Endothelial cell of umbilical vein (primary cell): ENCODE results near the gene LCAT. TPM values are rescaled to one million over a fixed set of nuclear protein-coding genes. Genes with fewer than 3 reads are reported as not detected.

Experiments
- BruUV-seq: library from RNA; stranded (reverse); fragments of 400-500 nt; replicated peaks from 2 replicates; lab custom pipeline; 2021; lab: Mats Ljungman, UMichigan
- CTCF ChIA-PET: fragments of 300-600, 350-600 bp; sonication (Branson Sonifier 250); formaldehyde crosslinking; loops from one replicate; lab custom pipeline; 2021; ENCODE audit warnings: antibody characterized with exemption, inconsistent platforms; lab: Charles Lee
- POLR2A ChIA-PET: fragments of 300-600, 350-600 bp; sonication (Branson Sonifier 250); formaldehyde crosslinking; loops from one replicate; lab custom pipeline; 2021; ENCODE audit warnings: antibody characterized with exemption, inconsistent platforms; lab: Charles Lee
- DNase-seq: peaks from one replicate; pipeline ENCODE4 v3.0.0-alpha.2; 2011; ENCODE audit warnings: low read depth, low spot score
- FAIRE-seq: peaks from 2 replicates; lab custom pipeline; 2011; peaks lifted over from hg19 to GRCh38; lab: Jason Lieb, UNC
- H2AFZ ChIP-seq: 2 replicates; pipeline ENCODE4 v1.6.0; 2012; ENCODE audit warnings: low read depth, low read length, control low read depth, inconsistent platforms
- H3K27ac ChIP-seq: 2 replicates; pipeline ENCODE4 v1.5.1; 2011; ENCODE audit warnings: low read depth, mild to moderate bottlenecking, control low read depth, low read length, moderate library complexity; ENCODE audit not compliant: insufficient read depth
- H3K27me3 ChIP-seq, 2 experiments: 2 replicates each; pipeline versions ENCODE4 v1.6.0 to v1.6.1; 2011; ENCODE audit warnings: low read length in 2 of 2, mixed read lengths in 1 of 2; ENCODE audit not compliant: control insufficient read depth in 2 of 2, insufficient read depth in 2 of 2
- H3K36me3 ChIP-seq, 2 experiments: 2 replicates in 1 of 2; 3 replicates in 1 of 2; pipeline ENCODE4 v1.5.1; 2011; ENCODE audit warnings: low read length in 2 of 2, mild to moderate bottlenecking in 1 of 2, moderate library complexity in 1 of 2; ENCODE audit not compliant: control insufficient read depth in 2 of 2, insufficient read depth in 2 of 2; ENCODE audit errors: extremely low read depth in 1 of 2
- H3K4me1 ChIP-seq: 3 replicates; pipeline ENCODE4 v1.5.1; 2011; ENCODE audit warnings: mild to moderate bottlenecking, low read length; ENCODE audit not compliant: control insufficient read depth, insufficient read depth; ENCODE audit errors: extremely low read depth
- H3K4me2 ChIP-seq: 2 replicates; pipeline ENCODE4 v1.6.1; 2011; ENCODE audit warnings: low read length, control low read depth, mixed read lengths; ENCODE audit not compliant: insufficient read depth
- H3K4me3 ChIP-seq, 3 experiments: fragments of 200-600 bp in 1 of 3; sonication (generic), shearing (Covaris generic) in 1 of 3; replicated peaks in 1 of 3; 2 replicates each; pipeline ENCODE4 v1.5.1; 2011 to 2016; ENCODE audit warnings: control low read depth in 3 of 3, low read length in 3 of 3, mild to moderate bottlenecking in 2 of 3, inconsistent platforms in 1 of 3, low read depth in 1 of 3, moderate library complexity in 1 of 3; ENCODE audit not compliant: insufficient read depth in 1 of 3
- H3K79me2 ChIP-seq: 2 replicates; pipeline ENCODE4 v1.6.0; 2012; ENCODE audit warnings: low read length, inconsistent platforms; ENCODE audit not compliant: control insufficient read depth, insufficient read depth
- H3K9ac ChIP-seq: replicated peaks from 2 replicates; pipeline ENCODE3; 2011; ENCODE audit warnings: low read length, control low read depth; ENCODE audit not compliant: insufficient read depth; ENCODE audit errors: extremely low read depth
- H3K9me1 ChIP-seq: replicated peaks from 3 replicates; pipeline ENCODE4 v1.6.0; 2011; ENCODE audit warnings: mild to moderate bottlenecking, low read length; ENCODE audit not compliant: control insufficient read depth, insufficient read depth; ENCODE audit errors: extremely low read depth
- H3K9me3 ChIP-seq: replicated peaks from 2 replicates; pipeline ENCODE4 v1.5.1; 2012; ENCODE audit warnings: low read length, inconsistent platforms; ENCODE audit not compliant: control insufficient read depth, insufficient read depth
- H4K20me1 ChIP-seq: replicated peaks from 2 replicates; pipeline ENCODE3; 2011; ENCODE audit warnings: mild to moderate bottlenecking, low read length; ENCODE audit not compliant: control insufficient read depth, insufficient read depth; ENCODE audit errors: extremely low read depth
- CTCF ChIP-seq, 2 donors: IDR thresholded peaks; 1 replicate in 1 of 2; 2 replicates in 1 of 2; pipeline ENCODE4 v1.5.1; 2011; ENCODE audit warnings: low read length in 2 of 2, mild to moderate bottlenecking in 2 of 2, moderate library complexity in 2 of 2, control low read depth in 1 of 2, inconsistent platforms in 1 of 2, low read depth in 1 of 2; ENCODE audit not compliant: insufficient read depth in 1 of 2; ENCODE audit errors: extremely low read depth in 1 of 2
- EZH2 ChIP-seq: IDR thresholded peaks from 2 replicates; pipeline ENCODE4 v1.6.1; 2012; ENCODE audit warnings: borderline replicate concordance, low read depth, mild to moderate bottlenecking, moderate library complexity, low read length, inconsistent platforms; ENCODE audit not compliant: severe bottlenecking
- MAX ChIP-seq: IDR thresholded peaks from 2 replicates; pipeline ENCODE4 v1.6.1; 2011; ENCODE audit not compliant: insufficient read depth, insufficient read length
- MYC ChIP-seq: IDR thresholded peaks from one replicate; pipeline ENCODE4 v1.6.1; 2011; ENCODE audit warnings: mild to moderate bottlenecking, low read depth, low read length
- POLR2AphosphoS5 ChIP-seq: IDR thresholded peaks from 2 replicates; pipeline ENCODE4 v1.6.1; 2012; ENCODE audit warnings: low read depth, mild to moderate bottlenecking, control low read depth, low read length, moderate library complexity; ENCODE audit not compliant: insufficient read depth
- dilution Hi-C: fragments of 300-500 bp; cut with MboI; formaldehyde crosslinking; loops from one replicate; pipeline ENCODE4 v1.15.0; 2019; ENCODE audit warnings: low sequenced_read_pairs; ENCODE audit not compliant: extremely low pct_ligation_motif_present
- intact Hi-C: fragments of 100-400 bp; cut with micrococcal nuclease; formaldehyde crosslinking; loops from one replicate; pipeline ENCODE4 v1.10.0; 2022
- polyA plus RNA-seq, 4 experiments: library from polyadenylated mRNA; depleted of rRNA in 3 of 4; stranded (reverse) in 3 of 4; unstranded in 1 of 4; fragments of >200 nt; gene quantifications; 2 replicates each; pipeline versions ENCODE4 v1.2.1 to v1.2.3, GENCODE V29; 2011 to 2012; ENCODE audit warnings: missing spikeins in 1 of 4
- total RNA-seq: library from RNA; stranded (reverse); gene quantifications from 2 replicates; pipeline ENCODE4 v1.2.3, GENCODE V29; 2021

The LCAT gene
- total and polyA plus RNA-seq, 2 donors (not counting 3 experiments of a cell fraction or from before 2014, with no cell fraction given), result 22.6 to 46.1 TPM

GRCh38 chr16:67962135-67962534 is 18.2 kb upstream of the LCAT start:
- dilution Hi-C loops, result no loop called here
- Histone ChIP-seq H3K36me3 (peaks cover 12 to 50% of the 10 kb centered on the region in 2 experiments), H3K27me3 (no peaks in the 10 kb centered on the region), H3K27ac (no peak overlapping the region), H4K20me1 (no peaks in the 10 kb centered on the region), H3K79me2 (peaks cover 42% of the 10 kb centered on the region), H3K9me1 (no peaks in the 10 kb centered on the region), H3K4me3 (no peak overlapping the region), H3K9ac (no peak overlapping the region), H2AFZ (no peak overlapping the region), H3K4me2 (no peak overlapping the region), H3K9me3 (no peaks in the 10 kb centered on the region), H3K4me1 (peaks cover 12% of the 10 kb centered on the region)
- no TSS peak for BruUV-seq
- intact Hi-C loops, result no loop called here
- ChIA-PET POLR2A (no interaction called here), CTCF (interaction anchor here (1.0 to 2.7 kb wide), 2 partner anchors 32 to 79 kb away, joined by 3 to 8 read pairs; no protein-coding TSS in a partner anchor)
- DNase-seq (no peak), FAIRE-seq (no peak)
- no peak for TF ChIP-seq POLR2AphosphoS5
- TF ChIP-seq EZH2, result no peak
- TF ChIP-seq MAX, result no peak

DNA sequence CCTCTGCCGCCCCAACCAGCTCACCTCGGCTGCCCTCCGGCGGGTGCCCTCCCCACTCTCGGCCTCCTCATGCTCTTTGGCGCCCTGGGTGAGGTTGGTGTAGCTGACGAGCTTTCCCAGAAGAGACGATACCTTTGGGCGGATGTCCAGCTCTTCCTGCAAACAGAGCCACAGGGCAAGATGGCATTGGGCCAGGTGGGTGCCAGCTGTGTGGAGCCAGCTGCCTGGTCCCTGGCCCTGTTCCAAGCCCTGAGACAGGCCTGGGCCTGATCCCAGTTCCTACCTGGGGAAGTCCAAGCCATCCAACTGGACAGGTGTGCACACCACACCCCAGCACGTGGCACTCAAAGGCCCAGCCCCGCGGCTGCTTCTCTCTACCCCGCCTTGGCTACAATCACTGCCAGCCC is 17.6 kb upstream of the LCAT start:
- CTCF ChIA-PET, result interaction anchor here (2.7 kb wide), 1 partner anchor 79 kb away, joined by 8 read pairs; no protein-coding TSS in a partner anchor
- Histone ChIP-seq H4K20me1 (no peaks in the 10 kb centered on the region), H3K4me3 (no peak overlapping the region), H3K27me3 (no peaks in the 10 kb centered on the region), H3K36me3 (peaks cover 12 to 50% of the 10 kb centered on the region in 2 experiments), H3K27ac (no peak overlapping the region), H3K9ac (no peak overlapping the region), H3K9me1 (no peaks in the 10 kb centered on the region), H3K4me2 (no peak overlapping the region), H3K79me2 (peaks cover 36% of the 10 kb centered on the region), H2AFZ (no peak overlapping the region), H3K9me3 (no peaks in the 10 kb centered on the region), H3K4me1 (peaks cover 7% of the 10 kb centered on the region)
- TF ChIP-seq EZH2, result no peak
- TF ChIP-seq CTCF (IDR thresholded peaks at IDR 0.05; ENCODE audit: extremely low read depth in 1 of 2, insufficient read depth in 1 of 2, low read depth in 1 of 2, low read length in 2 of 2), result no peak
- no peak for TF ChIP-seq POLR2AphosphoS5
- no peak for TF ChIP-seq MYC
- intact Hi-C loops, result no loop called here
- FAIRE-seq (no peak), DNase-seq (no peak)
- POLR2A ChIA-PET, result no interaction called here
- dilution Hi-C loops, result no loop called here
- no TSS peak for BruUV-seq
